Measurements from ENCODE around the gene TFF2. TPM values are rescaled to one million over a fixed set of nuclear protein-coding genes. Genes with fewer than 3 reads are reported as not detected.
A peak's percentile ranks its signal among the peaks of the same experiment; 100 is the strongest.

The TFF2 gene
- total RNA-seq, 1 experiment from 2014 or later, result 1.2 TPM

DNA sequence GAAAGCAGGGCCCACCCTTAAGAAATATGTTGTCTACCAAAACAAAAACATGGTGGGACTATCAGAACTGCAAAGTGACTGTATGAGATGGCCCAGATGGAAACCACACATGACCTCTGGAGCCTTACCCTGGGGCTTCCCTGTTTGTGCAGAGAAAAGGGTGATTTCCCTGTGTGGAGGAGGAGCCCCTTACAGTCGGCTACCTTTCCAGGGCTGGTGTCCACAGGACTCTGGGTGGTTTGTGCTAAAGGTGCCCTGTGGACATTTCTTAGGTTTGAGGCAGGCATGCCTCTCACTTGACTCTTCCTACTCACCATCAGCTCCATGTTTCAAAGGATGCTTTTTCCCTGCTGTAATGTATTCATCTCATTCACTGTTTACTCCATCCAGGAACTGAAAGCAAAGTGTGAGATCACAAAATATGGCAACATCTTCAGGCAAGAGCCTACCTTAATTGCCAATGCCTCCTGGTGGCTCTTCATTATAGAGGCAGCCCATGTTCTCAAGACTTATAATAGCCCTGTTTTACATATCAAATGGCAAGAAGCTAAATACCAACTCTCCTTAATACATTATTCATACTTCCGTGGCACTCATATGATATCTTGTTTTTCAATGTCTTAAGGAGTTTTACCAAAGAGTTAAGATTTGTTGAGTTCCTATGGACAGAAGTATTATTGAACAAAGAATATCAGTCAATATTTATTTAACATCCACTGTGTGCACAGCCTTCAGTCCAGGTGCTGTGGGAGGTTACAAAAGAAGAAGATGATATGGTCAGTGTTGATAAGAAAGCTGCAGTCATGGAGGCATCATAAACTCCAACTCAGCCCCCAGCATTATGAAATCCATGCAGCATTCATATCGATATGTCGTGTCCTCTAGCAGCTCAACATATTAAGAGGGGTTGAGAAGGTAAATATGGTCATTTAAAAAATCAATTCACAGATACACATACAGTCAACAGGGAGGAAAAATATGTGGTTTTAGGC is 20.1 kb downstream of the TFF2 start:
- H3K4me1 ChIP-seq, result peaks cover 33% of the 10 kb centered on the region
- Mint-ChIP-seq H3K4me3 (ENCODE audit: unreplicated experiment) (peak overlapping the region; percentile 66), H3K4me1 (ENCODE audit: low read depth, unreplicated experiment) (peaks cover 40% of the 10 kb centered on the region), H3K36me3 (ENCODE audit: insufficient read depth, unreplicated experiment) (peaks cover 6% of the 10 kb centered on the region), H3K9me3 (ENCODE audit: unreplicated experiment) (peaks cover 46% of the 10 kb centered on the region), H3K27ac (ENCODE audit: unreplicated experiment) (peak overlapping the region; percentile 90), H3K27me3 (ENCODE audit: insufficient read depth, unreplicated experiment) (no peaks in the 10 kb centered on the region)
- H3K9me3 ChIP-seq, result peaks cover 15% of the 10 kb centered on the region
- no peaks in the 10 kb centered on the region for H3K36me3 ChIP-seq (ENCODE audit: control insufficient read depth, insufficient read depth, low read length)
- ChIA-PET POLR2A (no interaction called here), CTCF (interaction anchor here (0.8 to 1.2 kb wide), 2 partner anchors 16 to 22 kb away, joined by 3 to 5 read pairs; partner anchors contain the start of gene TFF3)
- DNase-seq, result peak; percentile 52 to 61
- TF ChIP-seq, protein P1, sequence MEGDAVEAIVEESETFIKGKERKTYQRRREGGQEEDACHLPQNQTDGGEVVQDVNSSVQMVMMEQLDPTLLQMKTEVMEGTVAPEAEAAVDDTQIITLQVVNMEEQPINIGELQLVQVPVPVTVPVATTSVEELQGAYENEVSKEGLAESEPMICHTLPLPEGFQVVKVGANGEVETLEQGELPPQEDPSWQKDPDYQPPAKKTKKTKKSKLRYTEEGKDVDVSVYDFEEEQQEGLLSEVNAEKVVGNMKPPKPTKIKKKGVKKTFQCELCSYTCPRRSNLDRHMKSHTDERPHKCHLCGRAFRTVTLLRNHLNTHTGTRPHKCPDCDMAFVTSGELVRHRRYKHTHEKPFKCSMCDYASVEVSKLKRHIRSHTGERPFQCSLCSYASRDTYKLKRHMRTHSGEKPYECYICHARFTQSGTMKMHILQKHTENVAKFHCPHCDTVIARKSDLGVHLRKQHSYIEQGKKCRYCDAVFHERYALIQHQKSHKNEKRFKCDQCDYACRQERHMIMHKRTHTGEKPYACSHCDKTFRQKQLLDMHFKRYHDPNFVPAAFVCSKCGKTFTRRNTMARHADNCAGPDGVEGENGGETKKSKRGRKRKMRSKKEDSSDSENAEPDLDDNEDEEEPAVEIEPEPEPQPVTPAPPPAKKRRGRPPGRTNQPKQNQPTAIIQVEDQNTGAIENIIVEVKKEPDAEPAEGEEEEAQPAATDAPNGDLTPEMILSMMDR (IDR thresholded peaks at IDR 0.05; ENCODE audit: insufficient read depth in 1 of 2, low read depth in 1 of 2, low read length in 1 of 2, severe bottlenecking in 1 of 2, unreplicated experiment in 1 of 2), result peak in 1 of 2 experiments; percentile 8
- intact Hi-C loops (cut with micrococcal nuclease; ENCODE audit: unreplicated experiment), result loop anchor here (1.0 to 5.0 kb wide), 3 partner anchors 15 to 122 kb away; partner anchors contain the start of genes TFF1 and TFF3
- no peaks in the 10 kb centered on the region for H3K27me3 ChIP-seq (replicated peaks; ENCODE audit: control insufficient read depth, insufficient read depth, low read length)
- no peak overlapping the region for H3K4me3 ChIP-seq (ENCODE audit: low read depth, low read length)
- BruUV-seq (replicated peaks), result no TSS peak

DNA sequence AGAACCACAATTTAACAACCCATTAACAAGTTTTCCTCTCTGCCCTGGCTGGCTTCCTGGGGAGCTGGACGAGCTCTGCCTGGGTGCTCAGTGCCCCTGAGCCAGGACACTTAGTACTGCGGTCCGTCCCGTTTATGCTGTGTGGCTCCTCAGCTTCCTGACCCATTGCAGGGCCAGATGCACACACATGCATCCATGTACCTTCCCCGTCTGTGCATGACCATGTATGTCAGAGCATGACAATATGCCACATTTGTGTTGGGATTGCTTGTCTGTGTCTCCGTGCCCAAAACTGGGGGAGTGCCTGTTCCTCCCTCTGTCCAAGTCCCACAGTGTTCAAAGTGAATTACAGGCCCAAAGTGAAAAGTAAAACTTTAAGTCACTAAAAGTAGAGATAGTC is 25.9 kb downstream of the TFF2 start:
- CTCF ChIA-PET, result no interaction called here
- peaks cover 5% of the 10 kb centered on the region for H3K36me3 Mint-ChIP-seq (ENCODE audit: insufficient read depth, unreplicated experiment)
- peaks cover 6% of the 10 kb centered on the region for H3K4me1 Mint-ChIP-seq (ENCODE audit: low read depth, unreplicated experiment)
- Histone ChIP-seq H3K4me1 (no peaks in the 10 kb centered on the region; the same call in none of the 2 replicates), H3K36me3 (ENCODE audit: control insufficient read depth, insufficient read depth, low read length) (no peaks in the 10 kb centered on the region), H3K9me3 (no peaks in the 10 kb centered on the region), H3K27me3 (replicated peaks; ENCODE audit: control insufficient read depth, insufficient read depth, low read length) (no peaks in the 10 kb centered on the region), H3K4me3 (ENCODE audit: low read depth, low read length) (no peak overlapping the region)
- H3K27me3 Mint-ChIP-seq (ENCODE audit: insufficient read depth, unreplicated experiment), result no peaks in the 10 kb centered on the region
- H3K4me3 Mint-ChIP-seq (ENCODE audit: unreplicated experiment), result no peak overlapping the region
- no peak overlapping the region for H3K27ac Mint-ChIP-seq (ENCODE audit: unreplicated experiment)
- POLR2A ChIA-PET, result no interaction called here
- no peak for DNase-seq
- no TSS peak for BruUV-seq (replicated peaks)
- TF ChIP-seq, protein P1 (IDR thresholded peaks at IDR 0.05; ENCODE audit: insufficient read depth in 1 of 2, low read depth in 1 of 2, low read length in 1 of 2, severe bottlenecking in 1 of 2, unreplicated experiment in 1 of 2), result no peak
- H3K9me3 Mint-ChIP-seq (ENCODE audit: unreplicated experiment), result peaks cover 33% of the 10 kb centered on the region
- intact Hi-C loops (cut with micrococcal nuclease; ENCODE audit: unreplicated experiment), result no loop called here

DNA sequence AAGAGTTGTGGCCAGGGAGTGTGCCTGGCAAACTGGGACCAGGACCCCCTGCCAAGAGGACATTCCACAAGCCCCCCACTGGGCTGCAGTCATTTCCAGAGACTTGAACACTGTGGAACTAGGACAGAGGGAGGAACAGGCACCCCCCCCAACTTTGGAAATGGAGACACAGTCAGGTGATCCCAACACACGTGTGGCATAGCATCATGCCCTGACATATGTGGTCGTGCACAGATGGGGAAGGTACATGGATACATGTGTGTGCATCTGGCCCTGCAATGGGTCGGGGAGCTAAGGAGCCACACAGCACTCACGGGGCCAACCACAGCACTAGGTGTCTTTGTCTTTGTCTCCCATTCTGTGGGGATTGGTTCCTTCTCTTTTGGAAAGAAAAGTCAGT is 28.9 kb downstream of the TFF2 start:
- H3K36me3 Mint-ChIP-seq (ENCODE audit: insufficient read depth, unreplicated experiment), result no peaks in the 10 kb centered on the region
- H3K36me3 ChIP-seq (ENCODE audit: control insufficient read depth, insufficient read depth, low read length), result no peaks in the 10 kb centered on the region
- H3K9me3 Mint-ChIP-seq (ENCODE audit: unreplicated experiment), result peaks cover 24% of the 10 kb centered on the region
- intact Hi-C loops (cut with micrococcal nuclease; ENCODE audit: unreplicated experiment), result no loop called here
- no peaks in the 10 kb centered on the region for H3K27me3 Mint-ChIP-seq (ENCODE audit: insufficient read depth, unreplicated experiment)
- H3K27ac Mint-ChIP-seq (ENCODE audit: unreplicated experiment), result no peak overlapping the region
- H3K4me1 ChIP-seq, result peaks cover 5% of the 10 kb centered on the region; the same call in 1 of the 2 replicates
- H3K4me3 Mint-ChIP-seq (ENCODE audit: unreplicated experiment), result no peak overlapping the region
- ChIA-PET CTCF (no interaction called here), POLR2A (no interaction called here)
- no peaks in the 10 kb centered on the region for H3K4me1 Mint-ChIP-seq (ENCODE audit: low read depth, unreplicated experiment)
- TF ChIP-seq, protein P1 (IDR thresholded peaks at IDR 0.05; ENCODE audit: insufficient read depth in 1 of 2, low read depth in 1 of 2, low read length in 1 of 2, severe bottlenecking in 1 of 2, unreplicated experiment in 1 of 2), result no peak
- no TSS peak for BruUV-seq (replicated peaks)
- H3K4me3 ChIP-seq (ENCODE audit: low read depth, low read length), result no peak overlapping the region
- DNase-seq, result no peak
- no peaks in the 10 kb centered on the region for H3K9me3 ChIP-seq
- H3K27me3 ChIP-seq (replicated peaks; ENCODE audit: control insufficient read depth, insufficient read depth, low read length), result no peaks in the 10 kb centered on the region

Measured in Caco-2 (cell line).